ENCODE measurements around the gene ALOX5AP.

Gene ALOX5AP

GRCh38 chr13:30797847-30798535 is 62.6 kb downstream of the ALOX5AP start:
- DNase-seq, result no peak

DNA sequence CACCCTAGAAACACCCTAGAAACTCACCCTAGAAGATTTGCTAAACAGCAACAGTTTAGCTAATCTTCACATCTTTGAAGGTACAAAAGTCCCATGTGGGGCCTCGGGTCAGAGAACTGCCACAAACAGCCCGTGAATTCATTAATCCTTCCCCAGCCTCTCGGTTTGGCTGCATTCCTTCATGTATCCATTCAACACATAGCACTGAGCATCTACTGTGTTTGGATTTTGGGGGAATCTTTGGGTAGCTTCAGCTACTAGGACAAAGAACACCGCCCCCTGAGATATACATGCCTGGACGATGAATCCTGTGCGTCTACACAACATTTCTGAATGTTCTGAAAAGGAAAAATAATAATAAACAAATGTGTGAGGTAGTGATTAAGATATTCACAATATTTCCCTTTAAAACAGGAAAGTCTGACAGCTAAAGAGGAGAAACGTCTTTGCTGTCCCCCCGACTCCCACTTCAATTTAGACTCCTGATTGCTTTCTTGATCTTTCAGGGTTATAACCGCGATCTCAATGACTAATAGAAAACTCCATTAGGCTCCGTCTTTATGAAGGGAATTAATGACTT is 63.5 kb downstream of the ALOX5AP start:
- no peak for DNase-seq

DNA sequence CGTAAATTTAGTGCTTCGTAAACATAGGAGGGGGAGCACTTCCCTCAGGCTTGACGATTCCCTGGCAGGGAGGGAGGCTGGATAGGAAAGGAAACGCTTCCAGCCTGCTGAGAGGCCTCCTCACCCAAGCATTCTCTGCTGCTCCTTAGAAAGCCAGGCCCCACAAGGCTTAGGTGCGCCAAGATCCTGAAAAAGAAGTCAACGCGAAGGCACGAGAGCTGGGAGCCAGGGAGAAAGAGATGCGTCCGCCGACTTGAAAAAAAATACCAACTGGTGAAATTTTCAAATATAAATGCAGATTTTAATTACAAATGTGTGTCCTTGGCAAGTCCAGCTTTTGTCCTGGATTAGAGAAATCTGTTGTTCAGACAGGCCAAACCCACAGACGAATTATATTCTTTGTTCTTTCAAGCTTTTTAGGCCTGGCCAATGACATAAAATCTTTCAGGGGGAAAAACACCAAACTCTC is 64.0 kb downstream of the ALOX5AP start:
- no peak for DNase-seq

GRCh38 chr13:30800107-30800506 is 64.8 kb downstream of the ALOX5AP start:
- DNase-seq, result no peak

DNA sequence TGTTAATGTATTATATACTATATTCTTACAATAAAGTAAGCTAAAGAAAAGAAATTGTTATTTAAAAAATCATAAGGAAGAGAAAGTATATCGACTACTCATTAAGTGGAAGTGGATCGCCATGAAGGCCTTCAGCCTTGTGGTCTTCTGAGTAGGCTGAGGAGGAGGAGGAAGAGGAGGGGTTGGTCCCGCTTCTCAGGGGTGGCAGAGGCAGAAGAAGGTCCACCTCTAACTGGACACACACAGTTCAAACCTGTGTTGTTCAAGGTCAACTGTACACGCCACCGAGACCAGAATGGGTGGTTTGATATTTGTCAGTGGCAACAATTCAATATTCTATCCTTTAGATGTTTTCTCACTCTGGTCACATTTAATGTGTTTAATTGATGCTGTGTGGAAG is 67.2 kb downstream of the ALOX5AP start:
- no peak for DNase-seq

GRCh38 chr13:30802953-30803478 is 67.7 kb downstream of the ALOX5AP start:
- DNase-seq, result peak; percentile 52 to 82 (median 68)

DNA sequence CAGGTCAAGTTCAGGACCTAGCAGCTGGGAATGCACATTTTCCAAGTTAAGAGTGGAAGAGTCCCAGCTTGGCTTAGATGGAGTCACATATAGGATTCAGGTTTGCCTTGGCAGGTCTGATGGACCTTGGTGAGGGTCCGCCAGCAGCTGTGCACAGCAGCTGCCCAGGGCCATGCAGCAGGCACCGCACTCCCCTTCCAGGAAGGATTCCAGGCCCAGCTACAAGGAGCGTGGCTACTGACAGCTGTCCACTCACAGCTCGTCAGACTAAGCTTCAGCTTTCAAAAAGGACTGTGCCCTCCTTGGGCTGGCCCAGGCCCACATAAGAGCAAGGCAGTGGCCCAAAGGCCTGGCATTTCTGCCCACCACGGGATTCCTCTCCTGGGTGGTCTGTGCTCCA is 68.4 kb downstream of the ALOX5AP start:
- no peak for DNase-seq

DNA sequence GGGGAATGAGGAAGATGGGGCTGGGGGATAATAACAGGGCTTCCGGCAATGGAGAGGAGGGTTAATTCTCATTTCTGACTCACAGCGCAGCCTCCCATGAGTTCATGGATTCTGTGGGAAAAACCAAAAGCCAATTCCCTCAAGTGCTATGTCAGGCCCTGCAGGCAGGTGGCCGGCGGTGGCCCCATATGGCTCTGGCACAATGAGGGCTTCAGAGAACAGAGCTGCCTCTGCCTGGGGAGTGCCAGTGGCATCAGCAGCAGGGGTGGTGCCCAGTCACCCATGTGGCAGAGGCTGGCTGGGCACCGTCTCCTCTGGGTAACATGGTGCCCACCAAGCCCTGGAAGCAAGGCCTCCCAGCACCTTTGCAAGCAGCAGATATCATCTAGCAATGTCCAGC is 69.1 kb downstream of the ALOX5AP start:
- no peak for DNase-seq

- no peak for DNase-seq
Measured at GRCh38 chr13:30805132-30805537, 69.8 kb downstream of the ALOX5AP start.

GRCh38 chr13:30805603-30806011 is 70.3 kb downstream of the ALOX5AP start:
- no peak for DNase-seq

DNA sequence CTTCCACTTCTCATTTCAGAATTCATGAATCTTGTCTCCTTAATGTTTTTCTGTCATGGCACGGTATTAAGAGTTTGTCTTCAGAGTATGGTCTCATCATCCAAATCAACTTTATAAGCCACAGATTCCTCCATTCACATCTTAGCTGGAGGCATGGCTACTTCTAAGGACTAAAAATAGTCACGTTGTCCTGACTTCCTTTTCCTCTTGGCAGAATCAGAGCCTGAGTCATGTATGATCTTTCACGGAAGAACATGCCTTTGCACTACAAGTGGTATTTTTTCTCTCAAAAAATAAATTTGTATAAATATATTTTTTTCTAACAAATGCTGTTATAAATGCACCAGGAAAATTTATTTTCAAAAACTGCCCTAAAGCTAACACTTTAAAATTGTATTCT is 71.4 kb downstream of the ALOX5AP start:
- no peak for DNase-seq

DNA sequence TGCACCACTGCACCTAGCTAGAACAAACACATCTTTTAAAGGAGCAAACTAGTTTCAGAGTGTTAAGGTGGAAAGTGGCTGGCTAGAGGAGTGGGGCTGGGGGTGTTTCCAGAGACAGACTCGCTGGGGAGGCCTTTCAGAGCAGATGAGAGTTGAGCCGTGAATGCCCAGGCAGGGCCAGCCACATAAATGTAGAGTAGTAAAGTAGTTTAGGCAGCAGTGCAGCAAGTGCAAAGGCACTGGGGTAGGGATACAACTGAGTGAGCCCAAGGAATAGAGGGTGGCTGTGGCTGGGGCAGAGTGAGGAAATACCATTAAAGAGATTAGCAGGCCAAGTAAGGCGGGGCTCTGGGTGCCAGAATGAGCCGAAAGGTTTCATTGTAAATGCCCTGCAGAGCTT is 72.0 kb downstream of the ALOX5AP start:
- peak in 1 of 5 experiments; percentile 25 for DNase-seq

- DNase-seq, result no peak
Measured at GRCh38 chr13:30808600-30808999, 73.3 kb downstream of the ALOX5AP start.

DNA sequence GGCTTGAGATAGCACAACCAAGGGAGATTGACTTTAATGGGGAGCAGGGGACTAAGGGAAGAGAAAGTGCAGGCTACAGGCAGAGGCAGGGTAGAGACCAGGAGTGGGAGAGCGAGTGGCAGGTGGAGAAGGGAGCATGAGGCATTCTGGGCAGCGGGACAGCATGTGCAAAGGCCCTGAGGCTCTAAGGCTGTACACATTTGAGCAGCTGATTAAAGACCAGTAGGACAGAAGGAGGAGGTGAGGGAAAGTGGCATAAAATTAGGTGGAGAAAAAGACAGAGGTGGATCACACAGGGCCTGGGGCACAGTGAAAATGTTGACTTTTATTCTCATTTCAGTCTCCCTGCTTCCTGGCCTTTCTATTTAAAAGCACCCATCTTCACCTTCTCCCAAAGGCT is 74.4 kb downstream of the ALOX5AP start:
- DNase-seq, result no peak

GRCh38 chr13:30810261-30810701 is 74.9 kb downstream of the ALOX5AP start:
- no peak for DNase-seq

DNA sequence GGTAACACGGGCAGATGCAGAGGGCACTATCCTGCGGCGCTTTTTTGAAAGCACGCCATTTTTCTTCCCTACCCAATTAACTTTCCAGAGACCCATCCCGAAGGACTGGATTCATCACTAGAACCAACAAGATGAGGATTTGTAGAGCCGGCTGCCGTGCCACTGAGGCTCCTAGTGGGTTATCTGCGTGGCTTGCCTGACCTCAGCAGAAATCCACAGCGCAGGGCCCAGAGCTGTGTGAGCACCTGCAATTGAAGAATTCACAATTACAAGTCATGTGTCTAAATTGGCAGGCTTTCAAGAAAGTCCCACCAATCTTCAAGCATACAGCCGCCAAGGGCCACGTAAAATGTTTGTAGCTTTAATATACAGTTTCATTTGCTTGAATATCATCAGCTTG is 75.5 kb downstream of the ALOX5AP start:
- DNase-seq, result no peak

All from T-helper 2 cell (primary cell).